Thoracic aorta (tissue), 2 donors: Measurements from ENCODE around the gene KCNK15. TPM values are rescaled to one million over a fixed set of nuclear protein-coding genes. Genes with fewer than 3 reads are reported as not detected.

Experiments
- ATAC-seq: fragments of 150-250 bp; one replicate; pipeline ENCODE4 v1.8.0; 2017; ENCODE audit warnings: low read depth; ENCODE audit not compliant: insufficient number of reproducible peaks, low FRiP score
- DNase-seq: peaks from one replicate; pipeline ENCODE4 v3.0.0-alpha.2; 2020; ENCODE audit warnings: low spot score
- H3K27ac ChIP-seq, 2 donors: fragments of 200-600 bp; sonication (generic); 1 replicate in 1 of 2; 2 replicates in 1 of 2; pipeline ENCODE4 v1.5.1; 2016; ENCODE audit warnings: mild to moderate bottlenecking in 2 of 2, moderate library complexity in 2 of 2
- H3K27me3 ChIP-seq: fragments of 200-600 bp; sonication (generic); replicated peaks from 2 replicates; pipeline ENCODE4 v1.6.0; 2016; ENCODE audit warnings: mild to moderate bottlenecking; ENCODE audit not compliant: insufficient read depth
- H3K36me3 ChIP-seq: fragments of 200-600 bp; sonication (generic); one replicate; pipeline ENCODE4 v1.5.1; 2016
- H3K4me1 ChIP-seq, 2 donors: fragments of 200-600 bp; sonication (generic); 1 replicate in 1 of 2; 2 replicates in 1 of 2; pipeline versions ENCODE4 v1.5.1 to v1.6.0; 2016; ENCODE audit warnings: low read depth in 2 of 2, mild to moderate bottlenecking in 1 of 2; ENCODE audit not compliant: control insufficient read depth in 1 of 2
- H3K4me3 ChIP-seq: fragments of 200-600 bp; sonication (generic); 2 replicates; pipeline ENCODE4 v1.5.1; 2016; ENCODE audit warnings: mild to moderate bottlenecking
- H3K9me3 ChIP-seq: fragments of 200-600 bp; sonication (generic); 2 replicates; pipeline ENCODE4 v1.5.1; 2016
- total RNA-seq, 2 donors: library from RNA; depleted of rRNA; stranded (reverse); fragments of >200 nt; gene quantifications; one replicate each; pipeline versions ENCODE4 v1.1.0 to v1.2.3, GENCODE V29; 2016
- TF ChIP-seq, protein P1 (sequence below): fragments of 200-600 bp; sonication (generic); IDR thresholded peaks from one replicate; pipeline ENCODE4 v1.5.1; 2019; ENCODE audit warnings: antibody characterized with exemption

Gene KCNK15
- total RNA-seq, 2 donors from 2014 or later, result 26.3 to 60.0 TPM

GRCh38 chr20:44730441-44730840 is 15.2 kb upstream of the KCNK15 start:
- no peak overlapping the region for H3K4me3 ChIP-seq
- H3K27me3 ChIP-seq, result no peaks in the 10 kb centered on the region
- H3K9me3 ChIP-seq, result no peaks in the 10 kb centered on the region
- TF ChIP-seq, protein P1, sequence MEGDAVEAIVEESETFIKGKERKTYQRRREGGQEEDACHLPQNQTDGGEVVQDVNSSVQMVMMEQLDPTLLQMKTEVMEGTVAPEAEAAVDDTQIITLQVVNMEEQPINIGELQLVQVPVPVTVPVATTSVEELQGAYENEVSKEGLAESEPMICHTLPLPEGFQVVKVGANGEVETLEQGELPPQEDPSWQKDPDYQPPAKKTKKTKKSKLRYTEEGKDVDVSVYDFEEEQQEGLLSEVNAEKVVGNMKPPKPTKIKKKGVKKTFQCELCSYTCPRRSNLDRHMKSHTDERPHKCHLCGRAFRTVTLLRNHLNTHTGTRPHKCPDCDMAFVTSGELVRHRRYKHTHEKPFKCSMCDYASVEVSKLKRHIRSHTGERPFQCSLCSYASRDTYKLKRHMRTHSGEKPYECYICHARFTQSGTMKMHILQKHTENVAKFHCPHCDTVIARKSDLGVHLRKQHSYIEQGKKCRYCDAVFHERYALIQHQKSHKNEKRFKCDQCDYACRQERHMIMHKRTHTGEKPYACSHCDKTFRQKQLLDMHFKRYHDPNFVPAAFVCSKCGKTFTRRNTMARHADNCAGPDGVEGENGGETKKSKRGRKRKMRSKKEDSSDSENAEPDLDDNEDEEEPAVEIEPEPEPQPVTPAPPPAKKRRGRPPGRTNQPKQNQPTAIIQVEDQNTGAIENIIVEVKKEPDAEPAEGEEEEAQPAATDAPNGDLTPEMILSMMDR, result no peak
- DNase-seq, result no peak
- peaks cover 4% of the 10 kb centered on the region for H3K36me3 ChIP-seq
- ATAC-seq, result no peak
- H3K4me1 ChIP-seq, result peaks cover 24 to 79% of the 10 kb centered on the region in 2 donors
- peak overlapping the region; percentile 85 to 89 for H3K27ac ChIP-seq

DNA sequence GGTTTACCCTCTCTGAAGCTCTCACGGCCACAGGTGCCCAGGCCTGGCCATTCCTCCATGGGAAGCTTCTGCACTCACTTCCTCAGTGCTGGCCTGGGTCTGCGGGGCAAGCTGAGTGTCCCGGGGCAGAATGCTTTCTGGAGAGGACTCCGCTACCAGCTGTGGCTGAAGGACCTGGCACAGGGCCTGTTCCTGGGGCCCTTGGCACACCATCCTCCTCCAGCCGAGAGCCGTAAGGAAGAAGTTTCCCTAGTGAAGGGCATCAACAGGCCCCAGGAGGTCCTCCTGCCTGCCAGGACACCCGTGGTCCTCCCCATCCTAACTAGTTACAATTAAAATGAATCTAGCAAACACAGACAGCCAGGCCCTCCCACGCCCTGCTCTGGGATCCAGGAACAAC is 14.0 kb upstream of the KCNK15 start:
- no peak for DNase-seq
- peak overlapping the region; percentile 85 to 89 for H3K27ac ChIP-seq
- no peaks in the 10 kb centered on the region for H3K36me3 ChIP-seq
- no peaks in the 10 kb centered on the region for H3K9me3 ChIP-seq
- peaks cover 24 to 85% of the 10 kb centered on the region in 2 donors for H3K4me1 ChIP-seq
- no peaks in the 10 kb centered on the region for H3K27me3 ChIP-seq
- H3K4me3 ChIP-seq, result no peak overlapping the region
- no peak for ATAC-seq
- TF ChIP-seq, protein P1, result no peak

DNA sequence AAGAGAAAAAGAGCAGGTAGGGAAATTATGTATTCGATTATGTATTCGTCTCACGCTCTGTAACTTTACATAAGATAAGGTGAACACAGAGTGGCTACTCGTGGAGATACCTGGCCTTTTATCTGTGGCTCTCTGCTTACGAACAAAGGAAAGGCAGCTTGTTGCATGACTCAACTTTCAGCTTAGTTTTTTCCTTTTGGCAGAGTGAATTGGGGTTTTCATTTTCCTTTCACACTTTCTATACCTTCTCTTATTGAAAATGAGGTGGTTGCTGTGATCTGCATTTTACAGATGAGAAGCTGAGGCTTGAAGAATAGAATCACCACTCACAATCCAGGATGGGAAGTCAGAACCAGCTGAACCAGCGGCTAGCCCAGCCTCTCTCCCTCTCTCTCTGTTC is 13.3 kb upstream of the KCNK15 start:
- DNase-seq (no peak), ATAC-seq (no peak)
- Histone ChIP-seq H3K4me3 (no peak overlapping the region), H3K4me1 (peaks cover 24 to 87% of the 10 kb centered on the region in 2 donors), H3K27me3 (no peaks in the 10 kb centered on the region), H3K36me3 (no peaks in the 10 kb centered on the region), H3K27ac (peak overlapping the region; percentile 85 to 89), H3K9me3 (no peaks in the 10 kb centered on the region)
- TF ChIP-seq, protein P1, result no peak

DNA sequence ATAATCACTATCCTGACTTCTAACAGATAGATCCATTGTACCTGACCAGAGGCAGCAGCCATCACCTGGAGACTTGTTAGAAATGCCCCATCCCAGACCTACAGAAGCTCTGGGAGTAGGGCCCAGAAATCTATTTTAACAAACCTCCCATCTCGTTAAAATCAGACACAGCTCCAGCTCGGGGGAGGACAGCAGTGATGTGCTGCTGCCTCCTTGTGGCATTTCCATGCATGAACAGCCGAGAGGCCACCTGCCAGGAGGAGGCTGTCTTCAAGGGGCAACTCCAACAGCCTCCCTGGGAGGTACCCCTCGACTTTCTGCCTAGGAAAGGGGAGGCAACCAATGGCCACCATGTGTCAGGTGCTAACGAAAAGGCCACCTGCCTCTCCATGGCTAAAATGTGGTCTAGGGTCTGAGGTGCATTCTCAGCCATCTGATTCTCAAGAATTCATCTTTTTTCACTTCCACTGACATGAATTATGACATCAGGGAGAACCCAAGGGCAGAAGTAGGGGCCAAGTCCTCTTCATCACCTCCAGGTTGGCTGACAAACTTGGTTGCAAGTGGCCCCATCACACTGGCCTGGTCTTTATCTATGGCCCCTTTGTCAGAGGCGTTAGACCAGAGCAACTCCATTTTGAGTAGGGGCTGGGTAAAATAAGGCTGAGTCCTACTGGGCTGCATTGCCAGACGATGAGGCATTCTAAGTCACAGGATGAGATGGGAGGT is 12.2 kb upstream of the KCNK15 start:
- ATAC-seq (peak; percentile 31), DNase-seq (no peak)
- no peaks in the 10 kb centered on the region for H3K9me3 ChIP-seq
- no peaks in the 10 kb centered on the region for H3K27me3 ChIP-seq
- TF ChIP-seq, protein P1, result peak; percentile 93
- peak overlapping the region; percentile 85 to 89 for H3K27ac ChIP-seq
- peaks cover 24 to 94% of the 10 kb centered on the region in 2 donors for H3K4me1 ChIP-seq
- H3K4me3 ChIP-seq, result no peak overlapping the region
- no peaks in the 10 kb centered on the region for H3K36me3 ChIP-seq

DNA sequence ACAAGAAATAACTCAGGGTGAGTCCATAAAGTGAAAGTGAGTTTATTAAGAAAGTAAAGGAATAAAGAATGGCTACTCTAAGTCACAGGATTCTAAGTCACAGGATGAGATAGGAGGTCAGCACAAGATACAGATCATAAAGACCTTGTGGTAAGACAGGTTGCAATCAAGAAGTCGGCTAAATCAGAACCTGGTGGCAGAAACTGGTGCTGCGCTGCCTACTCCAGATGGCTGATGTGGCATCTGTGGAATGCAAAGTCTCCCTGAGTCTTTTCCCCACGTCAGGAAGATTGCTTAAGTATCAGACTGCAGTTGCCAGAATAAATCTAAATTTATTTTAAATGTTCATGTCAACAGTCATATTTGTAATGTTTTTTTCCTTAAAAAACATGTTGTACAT is 10.7 kb upstream of the KCNK15 start:
- H3K27me3 ChIP-seq, result no peaks in the 10 kb centered on the region
- no peaks in the 10 kb centered on the region for H3K9me3 ChIP-seq
- H3K36me3 ChIP-seq, result no peaks in the 10 kb centered on the region
- peak overlapping the region; percentile 85 to 94 for H3K27ac ChIP-seq
- peak overlapping the region; percentile 14 for H3K4me3 ChIP-seq
- no peak for DNase-seq
- TF ChIP-seq, protein P1, result peak; percentile 72
- peaks cover 21 to 95% of the 10 kb centered on the region in 2 donors for H3K4me1 ChIP-seq
- peak; percentile 25 for ATAC-seq
